CD4-positive, alpha-beta T cell (primary cell): ENCODE measurements around the gene STX18. TPM values are rescaled to one million over a fixed set of nuclear protein-coding genes. Genes with fewer than 3 reads are reported as not detected.

Experiments
- ATAC-seq: fragments of 200-7000 bp; cut with Tn5 transposase; one replicate; pipeline ENCODE4 v1.10.0; 2022; ENCODE audit warnings: mild to moderate bottlenecking; ENCODE audit not compliant: poor library complexity
- CTCF ChIA-PET: fragments of 350-600 bp; sonication (Branson Sonifier 250); formaldehyde crosslinking; loops from one replicate; lab custom pipeline; 2021; ENCODE audit warnings: antibody characterized with exemption, inconsistent platforms; lab: Charles Lee
- POLR2A ChIA-PET: fragments of 350-600 bp; sonication (Branson Sonifier 250); formaldehyde crosslinking; loops from one replicate; lab custom pipeline; 2021; ENCODE audit warnings: antibody characterized with exemption, inconsistent platforms; lab: Charles Lee
- DNase-seq, 14 experiments: peaks; one replicate each; pipeline ENCODE4 v3.0.0-alpha.2; 2013 to 2020; ENCODE audit warnings: mixed read lengths in 2 of 14
- H3K27ac ChIP-seq, 2 donors: one replicate each; pipeline versions ENCODE4 v1.5.1 to v1.7.0; 2013; ENCODE audit warnings: low read length in 2 of 2, low read depth in 1 of 2, mild to moderate bottlenecking in 1 of 2
- H3K27me3 ChIP-seq, 2 experiments: 1 replicate in 1 of 2; 2 replicates in 1 of 2; pipeline versions ENCODE4 v1.6.1 to v1.7.0; 2013; ENCODE audit warnings: low read length in 2 of 2, control low read depth in 1 of 2, mild to moderate bottlenecking in 1 of 2, moderate library complexity in 1 of 2; ENCODE audit not compliant: insufficient read depth in 2 of 2, control insufficient read depth in 1 of 2
- H3K36me3 ChIP-seq: one replicate; pipeline ENCODE4 v1.6.1; 2013; ENCODE audit warnings: low read length, control low read depth; ENCODE audit not compliant: insufficient read depth
- H3K4me1 ChIP-seq: one replicate; pipeline ENCODE4 v1.6.1; 2013; ENCODE audit warnings: low read length, control low read depth; ENCODE audit not compliant: insufficient read depth
- H3K4me3 ChIP-seq: one replicate; pipeline ENCODE4 v1.5.1; 2013; ENCODE audit warnings: mild to moderate bottlenecking, low read length, moderate library complexity
- H3K9me3 ChIP-seq, 2 experiments: 1 replicate in 1 of 2; 2 replicates in 1 of 2; pipeline versions ENCODE4 v1.6.1 to v1.7.0; 2013; ENCODE audit warnings: low read length in 2 of 2, mild to moderate bottlenecking in 2 of 2, control low read depth in 1 of 2, moderate library complexity in 1 of 2; ENCODE audit not compliant: control insufficient read depth in 1 of 2, insufficient read depth in 1 of 2
- H3K27ac Mint-ChIP-seq: one replicate; pipeline ENCODE4 v1.8.0; 2020; ENCODE audit warnings: mixed read lengths
- H3K27me3 Mint-ChIP-seq: one replicate; pipeline ENCODE4 v1.8.0; 2021; ENCODE audit warnings: mixed read lengths
- H3K36me3 Mint-ChIP-seq: one replicate; pipeline ENCODE4 v1.8.0; 2021; ENCODE audit warnings: low read depth, mixed read lengths
- H3K4me1 Mint-ChIP-seq: one replicate; pipeline ENCODE4 v1.8.0; 2021; ENCODE audit warnings: low read depth, mixed read lengths
- H3K4me3 Mint-ChIP-seq: one replicate; pipeline ENCODE4 v1.8.0; 2020; ENCODE audit warnings: mild to moderate bottlenecking, mixed read lengths
- H3K9me3 Mint-ChIP-seq: one replicate; pipeline ENCODE4 v1.8.0; 2020; ENCODE audit warnings: mixed read lengths
- CTCF ChIP-seq: fragments of 200-600 bp; IDR thresholded peaks from one replicate; pipeline ENCODE4 v1.8.0; 2022; ENCODE audit warnings: antibody characterized with exemption, mild to moderate bottlenecking
- intact Hi-C, 2 experiments: fragments of 100-400 bp; cut with DNase I in 1 of 2; cut with micrococcal nuclease in 1 of 2; formaldehyde crosslinking; loops; one replicate each; pipeline versions ENCODE4 v1.15.1 to v1.9.0; 2023 to 2025; cut with DNase I, micrococcal nuclease
- total RNA-seq, 174 experiments: library from RNA in 2 of 174; stranded (reverse) in 2 of 174; gene quantifications; one replicate each; pipeline ENCODE4 v1.2.3 and lab custom pipeline; 2021 to 2026

Gene STX18
- total RNA-seq, 2 experiments from 2014 or later: 15.2 to 15.5 TPM

DNA sequence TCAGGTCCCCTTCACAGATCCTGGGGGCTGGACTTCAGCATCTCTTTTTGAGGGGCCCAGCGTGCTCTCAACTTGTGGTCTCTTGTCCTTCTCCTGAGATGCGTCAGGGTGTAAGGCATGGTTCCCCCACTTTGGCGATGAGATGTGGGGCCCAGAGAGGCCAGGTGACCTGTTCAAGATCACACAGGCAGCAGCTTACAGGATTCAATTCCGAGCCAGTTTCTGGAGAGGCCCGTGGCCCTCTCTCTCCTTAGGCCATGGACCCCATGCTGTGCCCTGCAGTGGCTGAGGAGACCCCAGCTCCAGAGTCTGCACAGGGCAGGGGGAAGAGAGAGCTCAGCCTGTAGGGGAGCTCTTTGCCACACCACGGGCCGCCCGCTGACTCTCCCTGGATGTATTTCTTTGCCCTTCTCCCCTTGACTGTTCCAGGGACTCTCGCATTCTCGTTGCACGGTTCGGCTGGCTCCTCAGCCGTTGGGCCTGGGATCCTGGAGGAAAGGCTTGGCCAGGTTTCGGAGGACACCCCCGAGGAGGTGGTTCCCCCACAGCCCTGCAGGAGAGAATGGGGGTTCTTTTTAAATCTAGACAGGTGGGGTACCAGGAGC, 136.4 kb downstream of the STX18 start:
- Mint-ChIP-seq H3K4me1 (no peaks in the 10 kb centered on the region), H3K36me3 (peaks cover 19% of the 10 kb centered on the region), H3K9me3 (no peaks in the 10 kb centered on the region), H3K27ac (no peak overlapping the region), H3K4me3 (no peak overlapping the region), H3K27me3 (no peaks in the 10 kb centered on the region)
- no peak overlapping the region for H3K27ac ChIP-seq
- H3K27me3 ChIP-seq: no peaks in the 10 kb centered on the region
- intact Hi-C loops: no loop called here
- no peak for TF ChIP-seq CTCF
- H3K4me1 ChIP-seq: no peaks in the 10 kb centered on the region
- no peaks in the 10 kb centered on the region for H3K9me3 ChIP-seq
- ATAC-seq: no peak
- CTCF ChIA-PET: no interaction called here
- H3K4me3 ChIP-seq: no peak overlapping the region
- peaks cover 3% of the 10 kb centered on the region for H3K36me3 ChIP-seq
- POLR2A ChIA-PET: no interaction called here
- DNase-seq: no peak

GRCh38 chr4:4402966-4403365, 138.9 kb downstream of the STX18 start:
- no peaks in the 10 kb centered on the region for H3K9me3 Mint-ChIP-seq
- H3K27ac ChIP-seq: no peak overlapping the region
- CTCF ChIA-PET: no interaction called here
- no peak overlapping the region for H3K4me3 Mint-ChIP-seq
- no peaks in the 10 kb centered on the region for H3K27me3 Mint-ChIP-seq
- no peak overlapping the region for H3K4me3 ChIP-seq
- intact Hi-C loops: no loop called here
- no peak overlapping the region for H3K27ac Mint-ChIP-seq
- H3K36me3 ChIP-seq: peaks cover 3% of the 10 kb centered on the region
- H3K9me3 ChIP-seq: peaks cover 0 to 4% of the 10 kb centered on the region in 2 experiments
- no peaks in the 10 kb centered on the region for H3K4me1 Mint-ChIP-seq
- peaks cover 29% of the 10 kb centered on the region for H3K36me3 Mint-ChIP-seq
- no peaks in the 10 kb centered on the region for H3K27me3 ChIP-seq
- ATAC-seq (no peak), DNase-seq (no peak)
- no peak for TF ChIP-seq CTCF
- POLR2A ChIA-PET: no interaction called here
- H3K4me1 ChIP-seq: no peaks in the 10 kb centered on the region

DNA sequence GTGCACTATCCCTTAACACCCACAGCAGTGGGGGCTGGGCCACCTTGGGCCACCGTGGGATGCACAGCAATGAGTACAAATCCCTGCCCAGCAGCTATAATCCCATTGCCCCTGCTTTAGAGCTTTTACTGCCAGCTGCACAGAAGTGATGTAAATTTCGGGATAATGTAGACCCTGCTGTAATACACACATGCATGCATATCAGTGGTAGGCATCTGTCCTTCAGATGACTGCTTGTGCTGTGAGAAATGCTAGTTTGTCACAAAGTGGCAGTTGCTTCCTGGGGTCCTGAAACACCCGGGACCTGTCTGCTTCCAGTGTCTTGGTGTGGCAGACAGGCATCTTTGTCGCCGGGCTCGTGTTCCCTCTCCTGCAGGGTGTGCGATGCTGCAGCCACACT, 140.8 kb downstream of the STX18 start:
- no peak overlapping the region for H3K4me3 ChIP-seq
- no peak for ATAC-seq
- Mint-ChIP-seq H3K36me3 (peaks cover 36% of the 10 kb centered on the region), H3K4me1 (no peaks in the 10 kb centered on the region), H3K27me3 (no peaks in the 10 kb centered on the region), H3K9me3 (no peaks in the 10 kb centered on the region), H3K4me3 (no peak overlapping the region), H3K27ac (no peak overlapping the region)
- intact Hi-C loops: no loop called here
- ChIA-PET POLR2A (no interaction called here), CTCF (no interaction called here)
- no peaks in the 10 kb centered on the region for H3K4me1 ChIP-seq
- peaks cover 4 to 5% of the 10 kb centered on the region in 2 experiments for H3K9me3 ChIP-seq
- no peak overlapping the region for H3K27ac ChIP-seq
- no peak for DNase-seq
- peaks cover 3% of the 10 kb centered on the region for H3K36me3 ChIP-seq
- no peak for TF ChIP-seq CTCF
- no peaks in the 10 kb centered on the region for H3K27me3 ChIP-seq
